Measurements from ENCODE around the gene KRTAP2-3.

- TF ChIP-seq CTCF (conservative IDR thresholded peaks at IDR 0.05): no peak
- no peak for TF ChIP-seq EZH2 (IDR thresholded peaks at IDR 0.05; ENCODE audit: low read depth)
These were observed 36.1 kb upstream of the KRTAP2-3 start for GRCh38 chr17:41096055-41096454.
